Fibroblast of the conjunctiva (primary cell): ENCODE data around the gene HSD17B4.
"Not testable (repeated sequence)": the region's sequence is repeated elsewhere in the genome, so short reads cannot be mapped to it uniquely, and the experiment has no call there.

Experiments used
- DNase-seq: peaks from one replicate; pipeline ENCODE4 v3.0.0-alpha.2; 2010; ENCODE audit warnings: low read depth

HSD17B4 gene

GRCh38 chr5:119432674-119433237 lies 19.5 kb upstream of the HSD17B4 start:
- DNase-seq: not testable (repeated sequence)

- no peak for DNase-seq
Observed at GRCh38 chr5:119435436-119436132, 16.7 kb upstream of the HSD17B4 start.

GRCh38 chr5:119437785-119438586 lies 14.3 kb upstream of the HSD17B4 start:
- DNase-seq: not testable (repeated sequence)

- DNase-seq: not testable (repeated sequence)
Observed at GRCh38 chr5:119438587-119438917, 13.7 kb upstream of the HSD17B4 start.

DNA sequence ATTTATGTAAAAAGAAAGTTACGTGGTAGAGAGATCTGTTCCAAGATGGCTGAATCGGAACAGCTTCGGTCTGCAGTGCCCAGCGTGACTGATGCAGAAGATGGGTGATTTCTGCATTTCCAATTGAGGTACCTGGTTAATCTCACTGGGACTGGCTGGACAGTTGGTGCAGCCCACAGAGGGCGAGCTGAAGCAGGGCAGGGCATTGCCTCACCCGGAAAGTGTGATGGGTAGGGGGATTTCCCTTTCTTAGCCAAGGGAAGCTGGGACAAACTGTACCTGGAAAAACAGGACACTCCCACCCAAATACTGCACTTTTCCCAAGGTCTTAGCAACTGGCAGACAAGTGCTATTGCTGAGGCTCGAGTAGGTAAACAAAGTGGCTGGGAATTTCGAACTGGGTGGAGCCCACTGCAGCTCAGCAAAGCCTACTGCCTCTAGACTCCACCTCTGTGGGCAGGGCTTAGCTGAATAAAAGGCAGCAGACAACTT lies 13.1 kb upstream of the HSD17B4 start:
- DNase-seq: no peak

DNA sequence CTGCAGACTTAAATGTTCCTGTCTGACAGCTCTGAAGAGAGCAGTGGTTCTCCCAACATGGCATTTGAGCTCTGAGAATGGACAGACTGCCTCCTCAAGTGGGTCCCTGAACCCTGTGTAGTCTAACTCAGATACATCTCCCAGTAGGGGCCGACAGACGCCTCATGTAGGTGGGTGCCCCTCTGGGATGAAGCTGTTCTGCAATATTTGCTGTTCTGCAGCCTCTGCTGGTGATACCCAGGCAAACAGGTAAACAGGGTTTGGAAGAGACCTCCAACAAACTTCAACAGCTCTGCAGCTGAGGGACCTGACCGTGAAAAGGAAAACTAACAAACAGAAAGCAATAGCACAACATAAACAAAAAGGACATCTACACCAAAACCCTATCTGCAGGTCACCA lies 12.7 kb upstream of the HSD17B4 start:
- not testable (repeated sequence) for DNase-seq

- DNase-seq: not testable (repeated sequence)
Observed at GRCh38 chr5:119444643-119445042, 7.7 kb upstream of the HSD17B4 start.

GRCh38 chr5:119445544-119445943 lies 6.8 kb upstream of the HSD17B4 start:
- no peak for DNase-seq

DNA sequence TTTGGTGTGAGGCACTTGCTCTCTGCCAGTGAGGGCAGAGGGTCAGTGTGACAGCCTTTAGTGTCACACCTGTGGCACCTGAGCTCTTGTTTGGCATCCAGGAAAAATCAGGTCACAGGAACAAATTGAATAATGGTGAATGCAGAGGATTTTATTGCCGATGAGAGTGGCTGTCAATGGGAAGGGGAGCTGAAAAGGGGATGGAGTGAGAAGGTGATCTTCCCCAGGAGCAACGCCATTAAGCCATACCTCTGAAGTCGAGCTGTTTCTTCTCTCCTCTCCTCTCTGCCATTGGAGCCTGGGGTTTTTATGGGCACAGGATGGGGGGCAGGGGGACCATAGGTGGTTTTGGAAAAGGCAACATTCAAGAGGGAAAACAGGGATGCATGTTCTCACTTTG lies 2.4 kb upstream of the HSD17B4 start:
- DNase-seq: no peak

- not testable (repeated sequence) for DNase-seq
Observed at GRCh38 chr5:119450627-119451026, 1.7 kb upstream of the HSD17B4 start.

DNA sequence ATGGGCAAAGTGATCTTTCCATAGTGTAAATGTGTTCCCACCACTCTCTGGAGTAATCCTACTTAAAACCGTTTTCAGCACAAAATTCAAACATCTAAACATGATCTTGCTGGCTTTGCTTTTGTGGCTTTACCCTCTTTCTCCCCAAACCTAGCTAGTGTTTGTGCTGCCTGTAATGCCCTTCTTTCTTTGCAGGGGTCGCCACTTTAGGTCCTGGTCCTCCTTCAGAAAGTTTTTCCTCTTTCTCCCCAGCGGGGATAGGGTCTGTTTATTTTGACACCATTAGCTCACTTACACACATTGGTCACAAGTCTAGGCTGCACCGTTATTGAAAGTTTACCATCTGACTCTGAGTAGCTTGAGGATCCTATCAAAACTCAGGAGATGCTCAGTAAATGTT lies 736 bp upstream of the HSD17B4 start:
- no peak for DNase-seq

DNA sequence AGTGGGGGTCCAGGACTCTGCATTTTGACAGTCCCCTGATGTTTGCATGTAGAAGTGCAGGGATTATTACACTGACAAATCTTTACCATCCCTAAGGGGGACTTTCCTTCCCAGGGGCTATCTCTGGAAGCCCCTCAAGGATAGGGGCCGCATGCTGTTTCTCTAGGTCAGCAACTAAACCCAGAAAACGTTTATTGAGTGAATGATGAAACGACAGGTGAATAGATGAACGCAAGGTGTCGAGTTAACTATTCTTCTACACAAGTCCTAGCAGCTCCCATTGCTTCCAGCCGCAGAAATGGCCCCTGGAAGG lies 281 bp upstream of the HSD17B4 start:
- no peak for DNase-seq

DNA sequence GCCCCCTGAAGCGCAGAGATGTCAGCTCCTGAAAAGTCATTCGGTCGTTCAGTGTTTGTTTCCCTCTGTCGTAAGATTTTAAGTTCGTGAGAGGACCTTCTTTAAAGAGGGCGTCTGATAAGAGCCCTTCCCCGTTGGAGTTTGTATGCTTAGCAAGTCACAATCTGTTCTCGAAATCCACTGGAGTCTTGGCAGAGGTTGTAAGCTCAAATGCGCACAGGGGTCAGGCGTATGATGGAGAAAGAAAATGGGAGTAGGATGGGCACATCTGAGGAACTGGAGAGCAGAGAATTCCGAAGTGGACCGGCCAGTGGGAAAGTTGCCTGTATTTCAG lies 710 bp downstream of the HSD17B4 start:
- DNase-seq: peak; percentile 6

GRCh38 chr5:119454171-119454570 lies 1.9 kb downstream of the HSD17B4 start:
- no peak for DNase-seq

DNA sequence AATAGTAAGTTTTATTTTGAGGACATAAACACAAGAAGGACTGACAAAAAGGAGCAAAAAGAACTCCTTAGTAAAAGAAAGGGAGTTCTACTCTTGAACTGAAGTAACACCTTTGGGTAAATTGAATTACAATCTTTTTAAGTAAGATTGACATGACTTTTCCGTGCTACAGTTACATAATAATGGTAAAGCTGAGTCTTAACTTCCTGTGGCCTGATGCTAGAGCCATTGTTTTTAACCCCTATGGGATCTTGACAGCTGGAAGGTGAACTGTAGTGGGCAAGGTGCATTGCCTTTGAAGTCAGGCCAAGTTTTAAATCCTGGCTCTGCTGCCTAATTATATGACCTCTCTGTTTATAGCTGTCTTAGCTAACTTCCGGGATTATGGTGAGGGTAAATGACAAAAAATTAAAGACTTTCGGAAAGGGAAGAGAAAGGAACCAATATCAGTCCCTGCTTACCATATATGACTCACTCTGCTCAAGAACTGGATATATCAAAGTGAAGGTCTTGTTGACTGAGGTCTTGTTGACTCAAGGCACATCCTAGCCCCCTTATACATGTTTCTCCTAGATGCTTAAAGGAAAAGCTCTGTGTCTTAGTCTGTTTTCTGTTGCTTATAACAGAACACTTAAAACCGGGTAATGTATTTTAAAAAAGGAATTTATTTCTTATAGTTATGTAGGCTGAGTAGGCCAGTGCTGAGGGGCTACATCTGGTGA lies 6.8 kb downstream of the HSD17B4 start:
- no peak for DNase-seq

- no peak for DNase-seq
Observed at GRCh38 chr5:119465640-119466039, 13.3 kb downstream of the HSD17B4 start.

- no peak for DNase-seq
Observed at GRCh38 chr5:119468286-119468685, 16.0 kb downstream of the HSD17B4 start.

DNA sequence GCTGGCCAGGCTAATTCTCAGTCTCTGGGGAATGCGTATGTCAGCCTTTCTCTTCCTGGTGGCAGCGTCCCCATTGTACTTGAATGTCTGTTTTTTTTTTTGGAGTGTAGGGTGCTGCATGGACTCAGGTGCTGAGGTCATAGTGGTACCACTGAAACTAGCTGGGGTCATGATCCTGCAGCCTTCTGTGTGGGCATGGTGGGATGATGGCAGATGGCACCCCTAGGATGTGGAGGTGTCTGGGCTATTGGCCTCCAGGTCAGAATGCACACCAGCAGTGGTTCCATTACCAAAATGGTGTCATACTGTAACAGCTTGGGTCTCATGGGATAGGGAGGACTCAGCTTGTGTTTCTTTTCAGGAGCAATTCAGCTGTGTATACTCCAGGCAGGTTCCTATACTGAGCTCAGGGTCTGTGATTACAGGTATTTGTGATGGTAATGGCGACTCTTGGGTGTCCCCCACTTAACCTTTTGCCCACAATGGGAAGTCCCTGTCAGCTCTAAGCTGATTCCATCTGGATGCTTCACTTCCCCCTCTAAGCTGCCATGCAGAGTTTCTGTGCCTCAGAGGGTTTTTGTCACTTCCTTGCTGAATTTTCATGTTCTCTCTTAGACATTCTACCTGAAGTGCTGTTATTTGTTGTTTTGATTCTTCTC lies 17.9 kb downstream of the HSD17B4 start:
- no peak for DNase-seq

DNA sequence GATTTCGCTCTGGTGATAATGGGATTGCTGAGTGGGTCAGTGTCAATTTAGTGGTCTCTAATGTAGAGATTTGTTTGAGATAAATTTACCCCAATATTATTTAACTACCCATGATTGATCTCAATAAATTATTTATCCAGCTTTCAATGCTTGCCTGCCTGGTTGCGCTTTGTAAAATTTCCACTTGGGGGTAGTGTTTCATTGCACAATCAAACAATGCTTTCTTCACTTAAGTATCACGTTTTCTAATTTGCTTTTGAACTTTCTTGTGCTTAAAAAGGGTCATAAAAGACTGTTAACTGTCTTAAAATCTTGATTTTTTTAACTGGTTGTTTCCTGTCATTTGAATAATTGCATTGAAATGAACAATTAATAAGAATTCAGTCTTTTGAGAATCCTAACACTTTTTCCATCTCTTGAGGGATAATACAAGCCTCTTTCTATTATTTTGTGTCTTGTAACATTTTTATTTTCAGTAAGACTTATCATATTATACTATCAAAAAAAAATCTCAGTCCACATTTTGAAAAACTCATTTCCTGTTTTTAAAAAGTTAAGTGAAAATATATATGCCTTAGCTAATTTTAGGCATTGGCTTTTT lies 18.7 kb downstream of the HSD17B4 start:
- no peak for DNase-seq

- DNase-seq: no peak
Observed at GRCh38 chr5:119473241-119473640, 20.9 kb downstream of the HSD17B4 start.

GRCh38 chr5:119476341-119476740 lies 24.0 kb downstream of the HSD17B4 start:
- no peak for DNase-seq

DNA sequence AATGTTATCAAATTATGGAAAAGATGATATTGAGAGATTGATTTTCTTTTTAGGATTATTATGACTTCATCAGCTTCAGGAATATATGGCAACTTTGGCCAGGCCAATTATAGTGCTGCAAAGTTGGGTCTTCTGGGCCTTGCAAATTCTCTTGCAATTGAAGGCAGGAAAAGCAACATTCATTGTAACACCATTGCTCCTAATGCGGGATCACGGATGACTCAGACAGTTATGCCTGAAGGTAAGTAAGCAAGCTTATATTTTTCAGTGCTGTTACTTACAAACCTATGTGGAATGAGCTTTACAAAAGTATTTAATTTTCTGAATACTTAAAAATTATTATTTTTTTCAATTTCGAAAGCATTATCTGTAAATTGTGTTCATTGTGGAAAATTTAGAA lies 26.5 kb downstream of the HSD17B4 start:
- DNase-seq: no peak
